ENCODE data around the gene ZDHHC22. TPM values are rescaled to one million over a fixed set of nuclear protein-coding genes. Genes with fewer than 3 reads are reported as not detected.

The ZDHHC22 gene
- total and polyA plus RNA-seq, 2 of the 13 experiments (the other 11 are each of a cell fraction or from before 2014, with no cell fraction given) = not detected

DNA sequence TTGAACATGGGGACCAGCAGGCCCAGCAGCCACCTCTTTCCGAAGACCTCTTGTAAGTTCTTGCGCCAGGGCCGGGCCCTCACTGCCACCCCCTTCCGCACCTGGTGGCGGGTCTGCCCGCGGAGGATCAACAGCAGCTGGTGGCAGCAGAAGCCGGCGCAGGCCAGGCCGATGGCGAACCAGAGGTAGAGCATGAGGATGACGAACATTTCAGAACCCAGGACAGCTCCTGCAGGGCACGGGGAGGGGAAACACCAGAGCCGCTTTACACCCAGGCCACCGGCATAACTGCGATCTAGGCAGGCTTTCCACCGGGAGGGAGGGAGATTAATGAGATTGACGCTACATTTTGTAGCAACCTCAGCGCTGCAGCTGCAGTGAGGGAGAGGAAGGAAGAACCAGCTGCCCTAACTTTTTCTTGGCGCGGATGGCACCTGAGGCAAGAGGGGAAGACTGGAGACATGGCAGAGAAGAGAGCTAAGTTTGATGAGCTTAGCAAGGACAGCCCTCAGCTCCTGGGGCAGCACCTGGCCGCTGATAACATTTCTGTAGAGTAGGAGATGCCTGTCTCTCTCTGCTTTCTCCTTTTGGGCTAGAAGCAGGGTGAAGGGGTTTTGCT lies 7.8 kb downstream of the ZDHHC22 start (continued):
- TF ChIP-seq, protein P1, sequence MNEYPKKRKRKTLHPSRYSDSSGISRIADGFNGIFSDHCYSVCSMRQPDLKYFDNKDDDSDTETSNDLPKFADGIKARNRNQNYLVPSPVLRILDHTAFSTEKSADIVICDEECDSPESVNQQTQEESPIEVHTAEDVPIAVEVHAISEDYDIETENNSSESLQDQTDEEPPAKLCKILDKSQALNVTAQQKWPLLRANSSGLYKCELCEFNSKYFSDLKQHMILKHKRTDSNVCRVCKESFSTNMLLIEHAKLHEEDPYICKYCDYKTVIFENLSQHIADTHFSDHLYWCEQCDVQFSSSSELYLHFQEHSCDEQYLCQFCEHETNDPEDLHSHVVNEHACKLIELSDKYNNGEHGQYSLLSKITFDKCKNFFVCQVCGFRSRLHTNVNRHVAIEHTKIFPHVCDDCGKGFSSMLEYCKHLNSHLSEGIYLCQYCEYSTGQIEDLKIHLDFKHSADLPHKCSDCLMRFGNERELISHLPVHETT (CRISPR knock-in tag; conservative IDR thresholded peaks at IDR 0.05) = 0 out of 2 replicates have a peak, but pooled peaks have one; percentile 49
- TF ChIP-seq ZNF10 (CRISPR knock-in tag; IDR thresholded peaks at IDR 0.05; ENCODE audit: borderline replicate concordance, low read depth) (no peak), SPEN (CRISPR knock-in tag; IDR thresholded peaks at IDR 0.05; ENCODE audit: low read depth) (no peak), ZNF768 (CRISPR knock-in tag; IDR thresholded peaks at IDR 0.05) (peak; percentile 18; the same call in 1 of the 2 replicates), TEAD3 (CRISPR knock-in tag; optimal IDR thresholded peaks at IDR 0.05; ENCODE audit: borderline replicate concordance) (peak; percentile 65), U2AF2 (IDR thresholded peaks at IDR 0.05; ENCODE audit: low read depth, low read length) (no peak), MEIS1 (CRISPR knock-in tag; IDR thresholded peaks at IDR 0.05; ENCODE audit: borderline replicate concordance) (no peak), SP2 (CRISPR knock-in tag; IDR thresholded peaks at IDR 0.05) (no peak), ZSCAN31 (CRISPR knock-in tag; IDR thresholded peaks at IDR 0.05; ENCODE audit: low read depth) (no peak), ZNF138 (CRISPR knock-in tag; IDR thresholded peaks at IDR 0.05; ENCODE audit: low read depth) (no peak), ZNF562 (CRISPR knock-in tag; IDR thresholded peaks at IDR 0.05; ENCODE audit: borderline replicate concordance) (no peak), SIN3A (IDR thresholded peaks at IDR 0.05; ENCODE audit: borderline replicate concordance, low read depth, low read length) (0 out of 2 replicates have a peak, but pooled peaks have one; percentile 41), ZNF235 (CRISPR knock-in tag; IDR thresholded peaks at IDR 0.05; ENCODE audit: borderline replicate concordance) (peak; percentile 39; the same call in 1 of the 2 replicates), MIXL1 (CRISPR knock-in tag; IDR thresholded peaks at IDR 0.05) (peak; percentile 72; the same call in 1 of the 2 replicates), HNRNPUL1 (IDR thresholded peaks at IDR 0.05; ENCODE audit: low read depth, low read length) (no peak), PHF21A (CRISPR knock-in tag; IDR thresholded peaks at IDR 0.05) (no peak), TOPORS (CRISPR knock-in tag; IDR thresholded peaks at IDR 0.05) (no peak)
- TF ChIP-seq, protein P2, sequence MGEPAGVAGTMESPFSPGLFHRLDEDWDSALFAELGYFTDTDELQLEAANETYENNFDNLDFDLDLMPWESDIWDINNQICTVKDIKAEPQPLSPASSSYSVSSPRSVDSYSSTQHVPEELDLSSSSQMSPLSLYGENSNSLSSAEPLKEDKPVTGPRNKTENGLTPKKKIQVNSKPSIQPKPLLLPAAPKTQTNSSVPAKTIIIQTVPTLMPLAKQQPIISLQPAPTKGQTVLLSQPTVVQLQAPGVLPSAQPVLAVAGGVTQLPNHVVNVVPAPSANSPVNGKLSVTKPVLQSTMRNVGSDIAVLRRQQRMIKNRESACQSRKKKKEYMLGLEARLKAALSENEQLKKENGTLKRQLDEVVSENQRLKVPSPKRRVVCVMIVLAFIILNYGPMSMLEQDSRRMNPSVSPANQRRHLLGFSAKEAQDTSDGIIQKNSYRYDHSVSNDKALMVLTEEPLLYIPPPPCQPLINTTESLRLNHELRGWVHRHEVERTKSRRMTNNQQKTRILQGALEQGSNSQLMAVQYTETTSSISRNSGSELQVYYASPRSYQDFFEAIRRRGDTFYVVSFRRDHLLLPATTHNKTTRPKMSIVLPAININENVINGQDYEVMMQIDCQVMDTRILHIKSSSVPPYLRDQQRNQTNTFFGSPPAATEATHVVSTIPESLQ (CRISPR knock-in tag; conservative IDR thresholded peaks at IDR 0.05) = peak; percentile 89; the same call in 1 of the 2 replicates
- TF ChIP-seq, protein P3, sequence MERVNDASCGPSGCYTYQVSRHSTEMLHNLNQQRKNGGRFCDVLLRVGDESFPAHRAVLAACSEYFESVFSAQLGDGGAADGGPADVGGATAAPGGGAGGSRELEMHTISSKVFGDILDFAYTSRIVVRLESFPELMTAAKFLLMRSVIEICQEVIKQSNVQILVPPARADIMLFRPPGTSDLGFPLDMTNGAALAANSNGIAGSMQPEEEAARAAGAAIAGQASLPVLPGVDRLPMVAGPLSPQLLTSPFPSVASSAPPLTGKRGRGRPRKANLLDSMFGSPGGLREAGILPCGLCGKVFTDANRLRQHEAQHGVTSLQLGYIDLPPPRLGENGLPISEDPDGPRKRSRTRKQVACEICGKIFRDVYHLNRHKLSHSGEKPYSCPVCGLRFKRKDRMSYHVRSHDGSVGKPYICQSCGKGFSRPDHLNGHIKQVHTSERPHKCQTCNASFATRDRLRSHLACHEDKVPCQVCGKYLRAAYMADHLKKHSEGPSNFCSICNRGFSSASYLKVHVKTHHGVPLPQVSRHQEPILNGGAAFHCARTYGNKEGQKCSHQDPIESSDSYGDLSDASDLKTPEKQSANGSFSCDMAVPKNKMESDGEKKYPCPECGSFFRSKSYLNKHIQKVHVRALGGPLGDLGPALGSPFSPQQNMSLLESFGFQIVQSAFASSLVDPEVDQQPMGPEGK (CRISPR knock-in tag; IDR thresholded peaks at IDR 0.05) = 0 out of 2 replicates have a peak, but pooled peaks have one; percentile 36
- TF ChIP-seq, protein P4, sequence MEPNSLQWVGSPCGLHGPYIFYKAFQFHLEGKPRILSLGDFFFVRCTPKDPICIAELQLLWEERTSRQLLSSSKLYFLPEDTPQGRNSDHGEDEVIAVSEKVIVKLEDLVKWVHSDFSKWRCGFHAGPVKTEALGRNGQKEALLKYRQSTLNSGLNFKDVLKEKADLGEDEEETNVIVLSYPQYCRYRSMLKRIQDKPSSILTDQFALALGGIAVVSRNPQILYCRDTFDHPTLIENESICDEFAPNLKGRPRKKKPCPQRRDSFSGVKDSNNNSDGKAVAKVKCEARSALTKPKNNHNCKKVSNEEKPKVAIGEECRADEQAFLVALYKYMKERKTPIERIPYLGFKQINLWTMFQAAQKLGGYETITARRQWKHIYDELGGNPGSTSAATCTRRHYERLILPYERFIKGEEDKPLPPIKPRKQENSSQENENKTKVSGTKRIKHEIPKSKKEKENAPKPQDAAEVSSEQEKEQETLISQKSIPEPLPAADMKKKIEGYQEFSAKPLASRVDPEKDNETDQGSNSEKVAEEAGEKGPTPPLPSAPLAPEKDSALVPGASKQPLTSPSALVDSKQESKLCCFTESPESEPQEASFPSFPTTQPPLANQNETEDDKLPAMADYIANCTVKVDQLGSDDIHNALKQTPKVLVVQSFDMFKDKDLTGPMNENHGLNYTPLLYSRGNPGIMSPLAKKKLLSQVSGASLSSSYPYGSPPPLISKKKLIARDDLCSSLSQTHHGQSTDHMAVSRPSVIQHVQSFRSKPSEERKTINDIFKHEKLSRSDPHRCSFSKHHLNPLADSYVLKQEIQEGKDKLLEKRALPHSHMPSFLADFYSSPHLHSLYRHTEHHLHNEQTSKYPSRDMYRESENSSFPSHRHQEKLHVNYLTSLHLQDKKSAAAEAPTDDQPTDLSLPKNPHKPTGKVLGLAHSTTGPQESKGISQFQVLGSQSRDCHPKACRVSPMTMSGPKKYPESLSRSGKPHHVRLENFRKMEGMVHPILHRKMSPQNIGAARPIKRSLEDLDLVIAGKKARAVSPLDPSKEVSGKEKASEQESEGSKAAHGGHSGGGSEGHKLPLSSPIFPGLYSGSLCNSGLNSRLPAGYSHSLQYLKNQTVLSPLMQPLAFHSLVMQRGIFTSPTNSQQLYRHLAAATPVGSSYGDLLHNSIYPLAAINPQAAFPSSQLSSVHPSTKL (CRISPR knock-in tag; IDR thresholded peaks at IDR 0.05) = peak; percentile 39; the same call in 1 of the 2 replicates

Data from HepG2 (cell line).